Stomach (tissue), 9 donors: ENCODE data around the gene NTN1. TPM values are rescaled to one million over a fixed set of nuclear protein-coding genes. Genes with fewer than 3 reads are reported as not detected.

Experiments used
- DNase-seq, 2 donors: peaks; one replicate each; pipeline versions ENCODE4 v3.0.0 to v3.0.0-alpha.2; 2013 to 2019
- H3K27ac ChIP-seq, 5 donors: fragments of 200-600 bp in 4 of 5; sonication (generic) in 4 of 5; one replicate each; pipeline ENCODE4 v1.5.1; 2013 to 2019; ENCODE audit warnings: mild to moderate bottlenecking in 1 of 5, moderate library complexity in 1 of 5
- H3K27me3 ChIP-seq, 3 donors: fragments of 200-600 bp; sonication (generic); one replicate each; pipeline ENCODE4 v1.5.1; 2017 to 2019; ENCODE audit warnings: mixed run types in 1 of 3
- H3K36me3 ChIP-seq, 4 donors: fragments of 200-600 bp; sonication (generic); 1 replicate in 3 of 4; 2 replicates in 1 of 4; pipeline ENCODE4 v1.5.1; 2016 to 2019
- H3K4me1 ChIP-seq, 4 donors: fragments of 200-600 bp; sonication (generic); one replicate each; pipeline ENCODE4 v1.5.1; 2016 to 2019
- H3K4me3 ChIP-seq, 4 donors: fragments of 200-600 bp; sonication (generic) in 3 of 4; one replicate each; pipeline ENCODE4 v1.5.1; 2016 to 2019; ENCODE audit warnings: mild to moderate bottlenecking in 1 of 4
- H3K9me3 ChIP-seq, 4 donors: fragments of 200-600 bp; sonication (generic); one replicate each; pipeline ENCODE4 v1.5.1; 2016 to 2019
- CTCF ChIP-seq, 7 experiments: fragments of 450-650 bp in 4 of 7; fragments of 200-600 bp in 3 of 7; sonication (generic) in 3 of 7; IDR thresholded peaks; one replicate each; pipeline ENCODE4 v1.5.1; 2016 to 2019; ENCODE audit warnings: antibody characterized with exemption in 7 of 7, control low read depth in 2 of 7, mild to moderate bottlenecking in 1 of 7
- EP300 ChIP-seq: sonication (generic); formaldehyde crosslinking; IDR thresholded peaks from one replicate; pipeline ENCODE4 v1.6.1; 2017; ENCODE audit warnings: antibody characterized with exemption
- POLR2A ChIP-seq, 4 donors: fragments of 450-650 bp; IDR thresholded peaks; one replicate each; pipeline ENCODE4 v1.6.1; 2016; ENCODE audit warnings: antibody characterized with exemption in 4 of 4, control low read depth in 2 of 4, mild to moderate bottlenecking in 1 of 4, moderate library complexity in 1 of 4
- POLR2AphosphoS5 ChIP-seq, 3 donors: sonication (generic); formaldehyde crosslinking; IDR thresholded peaks; one replicate each; pipeline ENCODE4 v1.6.1; 2016; ENCODE audit warnings: antibody characterized with exemption in 3 of 3
- WGBS, 5 donors: extraction: QIAGEN DNeasy Blood & Tissue Kit in 3 of 5; methylation state at CpG; one replicate each; pipeline versions ENCODE4 v1.1.5 to v1.1.7; 2013 to 2018; 5-methylcytosine and 5-hydroxymethylcytosine counted together
- intact Hi-C: fragments of 100-400 bp; cut with DNase I; formaldehyde crosslinking; loops from one replicate; pipeline ENCODE4 v1.15.1; 2023; ENCODE audit warnings: low total_unique reads
- polyA plus RNA-seq, 3 donors: library from polyadenylated mRNA; stranded (reverse); fragments of 200-250 nt; gene quantifications; one replicate each; pipeline ENCODE4 v1.2.3, GENCODE V29; 2013
- total RNA-seq, 5 donors: library from RNA; depleted of rRNA; stranded (reverse); fragments of >200 nt; gene quantifications; one replicate each; pipeline versions ENCODE4 v1.1.0 to v1.2.3, GENCODE V29; 2014 to 2016
- donor health status: healthy with polysubstance abuse.
- donor health status: Bipolar disorder and iron deficiency.
- donor health status: healthy.

NTN1 gene
- total and polyA plus RNA-seq, 8 donors: 2.9 to 56.2 (median 9.0) TPM

GRCh38 chr17:9225305-9226101, 204.2 kb downstream of the NTN1 start:
- no peaks in the 10 kb centered on the region for H3K27me3 ChIP-seq
- 71 to 81% (median 78%) methylated on average over 17 to 32 of the region's 32 CpGs for WGBS, 5 donors
- DNase-seq: no peak
- peaks cover 0 to 15% (median 4%) of the 10 kb centered on the region in 4 donors for H3K4me1 ChIP-seq
- intact Hi-C loops: no loop called here
- TF ChIP-seq EP300 (no peak), POLR2A (IDR thresholded peaks at IDR 0.05) (no peak), POLR2AphosphoS5 (IDR thresholded peaks at IDR 0.05) (no peak), CTCF (IDR thresholded peaks at IDR 0.05) (no peak)
- peak overlapping the region in 2 of 5 donors; percentile 55 to 60 for H3K27ac ChIP-seq
- peaks cover 0 to 20% (median 0%) of the 10 kb centered on the region in 4 donors for H3K36me3 ChIP-seq
- no peaks in the 10 kb centered on the region for H3K9me3 ChIP-seq
- H3K4me3 ChIP-seq: no peak overlapping the region

- 85 to 93% (median 88%) methylated on average over 22 to 34 of the region's 34 CpGs for WGBS, 5 donors
- no peak overlapping the region for H3K4me3 ChIP-seq
- no peaks in the 10 kb centered on the region for H3K27me3 ChIP-seq
- TF ChIP-seq EP300: no peak
- no peak for TF ChIP-seq POLR2A (IDR thresholded peaks at IDR 0.05)
- TF ChIP-seq POLR2AphosphoS5 (IDR thresholded peaks at IDR 0.05): no peak
- no peak for TF ChIP-seq CTCF (IDR thresholded peaks at IDR 0.05)
- H3K9me3 ChIP-seq: no peaks in the 10 kb centered on the region
- H3K36me3 ChIP-seq: peaks cover 0 to 16% (median 0%) of the 10 kb centered on the region in 4 donors
- peak overlapping the region in 2 of 5 donors; percentile 55 to 60 for H3K27ac ChIP-seq
- H3K4me1 ChIP-seq: peaks cover 0 to 15% (median 4%) of the 10 kb centered on the region in 4 donors
- no peak for DNase-seq
- intact Hi-C loops: no loop called here
Observed at GRCh38 chr17:9226130-9226793, 205.0 kb downstream of the NTN1 start.

GRCh38 chr17:9226794-9227135, 205.5 kb downstream of the NTN1 start:
- H3K4me1 ChIP-seq: peaks cover 0 to 15% (median 4%) of the 10 kb centered on the region in 4 donors
- H3K27me3 ChIP-seq: no peaks in the 10 kb centered on the region
- DNase-seq: no peak
- TF ChIP-seq EP300: no peak
- TF ChIP-seq POLR2AphosphoS5 (IDR thresholded peaks at IDR 0.05): no peak
- no peak for TF ChIP-seq POLR2A (IDR thresholded peaks at IDR 0.05)
- no peak for TF ChIP-seq CTCF (IDR thresholded peaks at IDR 0.05)
- no peaks in the 10 kb centered on the region for H3K9me3 ChIP-seq
- 56 to 73% (median 68%) methylated on average over 12 to 14 of the region's 14 CpGs for WGBS, 5 donors
- H3K27ac ChIP-seq: peak overlapping the region in 2 of 5 donors; percentile 0 to 60
- intact Hi-C loops: no loop called here
- no peak overlapping the region for H3K4me3 ChIP-seq
- peaks cover 0 to 11% (median 0%) of the 10 kb centered on the region in 4 donors for H3K36me3 ChIP-seq

DNA sequence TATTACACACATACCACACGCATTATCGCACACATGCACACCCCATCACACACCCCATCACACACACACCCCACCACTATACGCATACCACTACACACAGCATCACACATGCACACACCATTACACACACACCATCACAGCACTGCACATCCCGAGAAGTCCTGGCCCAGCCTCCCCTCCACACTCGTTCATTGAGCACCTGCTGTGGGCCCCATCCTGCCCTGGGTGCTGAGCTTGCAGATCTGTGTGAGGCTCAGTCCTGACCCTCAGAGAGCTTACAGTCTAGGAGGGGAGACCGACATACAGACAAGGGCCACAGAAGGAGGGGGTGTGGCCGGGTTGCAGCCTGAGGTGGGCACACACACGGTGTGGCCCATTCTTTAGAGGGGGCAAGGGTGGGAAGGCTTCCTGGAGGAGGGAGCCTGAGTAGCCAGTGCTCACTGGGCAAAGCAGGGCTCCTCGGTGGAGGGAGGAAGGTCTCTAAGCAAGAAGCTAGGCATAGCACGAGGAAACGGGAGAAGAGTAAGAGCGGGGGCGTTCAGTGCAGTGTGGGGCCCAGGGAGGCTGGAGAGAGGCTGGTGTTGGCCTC, 206.6 kb downstream of the NTN1 start:
- WGBS, 5 donors: 80 to 86% (median 84%) methylated on average over 13 of the region's 13 CpGs
- H3K27ac ChIP-seq: peak overlapping the region in 4 of 5 donors; percentile 26 to 72 (median 52)
- peaks cover 0 to 6% (median 0%) of the 10 kb centered on the region in 3 donors for H3K27me3 ChIP-seq
- no peaks in the 10 kb centered on the region for H3K9me3 ChIP-seq
- H3K4me1 ChIP-seq: peaks cover 0 to 25% (median 7%) of the 10 kb centered on the region in 4 donors
- H3K4me3 ChIP-seq: no peak overlapping the region
- DNase-seq: no peak
- TF ChIP-seq CTCF (IDR thresholded peaks at IDR 0.05) (no peak), EP300 (no peak), POLR2A (IDR thresholded peaks at IDR 0.05) (no peak), POLR2AphosphoS5 (IDR thresholded peaks at IDR 0.05) (no peak)
- H3K36me3 ChIP-seq: no peaks in the 10 kb centered on the region
- intact Hi-C loops: no loop called here
